GM10248 (cell line): Measurements from ENCODE around the gene KRTAP5-3.

ENCODE experiments used
- CTCF ChIA-PET: fragments of 300-600 bp; sonication (Branson Sonifier 250); formaldehyde crosslinking; extraction: SDS; loops from one replicate; lab custom pipeline; 2021; ENCODE audit warnings: antibody characterized with exemption; lab: Yijun Ruan, JAX
- POLR2A ChIA-PET: fragments of 350-650 bp; sonication (Branson Sonifier 250); formaldehyde crosslinking; extraction: SDS; loops from one replicate; lab custom pipeline; 2020; ENCODE audit warnings: antibody characterized with exemption; lab: Yijun Ruan, JAX
- DNase-seq: peaks from one replicate; pipeline ENCODE4 v3.0.0; 2012; ENCODE audit errors: extremely low spot score
- TF ChIP-seq, protein P1 (sequence below): IDR thresholded peaks from 2 replicates; pipeline ENCODE4 v1.5.1; 2012; ENCODE audit warnings: mild to moderate bottlenecking, low read depth; ENCODE audit errors: extremely low read depth, missing control alignments, control extremely low read depth

The KRTAP5-3 gene

DNA sequence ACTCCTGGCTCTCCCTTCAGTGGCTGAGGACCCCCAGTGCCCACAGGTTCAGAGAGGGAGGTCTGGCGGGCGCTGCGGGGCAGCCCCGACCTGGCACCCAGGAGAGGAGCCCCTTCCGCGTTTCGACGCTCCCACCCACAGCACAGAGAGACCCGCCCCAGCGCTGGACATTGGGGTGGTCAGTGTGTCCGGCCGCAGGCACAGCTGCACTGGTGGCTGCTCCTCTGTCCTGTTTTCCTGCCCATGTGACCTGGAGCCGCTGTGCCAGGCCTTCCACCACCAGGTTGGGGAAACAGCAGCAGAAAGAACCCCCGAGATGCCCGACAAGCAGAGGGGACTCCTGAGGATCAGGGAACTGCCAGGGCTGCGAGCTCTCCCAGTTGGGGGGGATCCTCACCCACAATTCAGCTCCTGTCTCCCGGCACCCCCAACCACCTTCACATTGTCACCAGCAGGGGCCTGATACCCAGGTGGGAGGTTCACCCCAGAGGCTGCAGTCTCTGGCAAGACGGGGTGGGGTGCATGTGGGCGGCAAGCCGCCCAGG, 35.0 kb upstream of the KRTAP5-3 start:
- TF ChIP-seq, protein P1, sequence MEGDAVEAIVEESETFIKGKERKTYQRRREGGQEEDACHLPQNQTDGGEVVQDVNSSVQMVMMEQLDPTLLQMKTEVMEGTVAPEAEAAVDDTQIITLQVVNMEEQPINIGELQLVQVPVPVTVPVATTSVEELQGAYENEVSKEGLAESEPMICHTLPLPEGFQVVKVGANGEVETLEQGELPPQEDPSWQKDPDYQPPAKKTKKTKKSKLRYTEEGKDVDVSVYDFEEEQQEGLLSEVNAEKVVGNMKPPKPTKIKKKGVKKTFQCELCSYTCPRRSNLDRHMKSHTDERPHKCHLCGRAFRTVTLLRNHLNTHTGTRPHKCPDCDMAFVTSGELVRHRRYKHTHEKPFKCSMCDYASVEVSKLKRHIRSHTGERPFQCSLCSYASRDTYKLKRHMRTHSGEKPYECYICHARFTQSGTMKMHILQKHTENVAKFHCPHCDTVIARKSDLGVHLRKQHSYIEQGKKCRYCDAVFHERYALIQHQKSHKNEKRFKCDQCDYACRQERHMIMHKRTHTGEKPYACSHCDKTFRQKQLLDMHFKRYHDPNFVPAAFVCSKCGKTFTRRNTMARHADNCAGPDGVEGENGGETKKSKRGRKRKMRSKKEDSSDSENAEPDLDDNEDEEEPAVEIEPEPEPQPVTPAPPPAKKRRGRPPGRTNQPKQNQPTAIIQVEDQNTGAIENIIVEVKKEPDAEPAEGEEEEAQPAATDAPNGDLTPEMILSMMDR, result no peak
- POLR2A ChIA-PET, result no interaction called here
- CTCF ChIA-PET, result interaction anchor here (0.6 to 8.4 kb wide), 3 partner anchors 9 to 358 kb away, joined by 3 to 62 read pairs (median 3); no protein-coding TSS in a partner anchor
- DNase-seq, result no peak

DNA sequence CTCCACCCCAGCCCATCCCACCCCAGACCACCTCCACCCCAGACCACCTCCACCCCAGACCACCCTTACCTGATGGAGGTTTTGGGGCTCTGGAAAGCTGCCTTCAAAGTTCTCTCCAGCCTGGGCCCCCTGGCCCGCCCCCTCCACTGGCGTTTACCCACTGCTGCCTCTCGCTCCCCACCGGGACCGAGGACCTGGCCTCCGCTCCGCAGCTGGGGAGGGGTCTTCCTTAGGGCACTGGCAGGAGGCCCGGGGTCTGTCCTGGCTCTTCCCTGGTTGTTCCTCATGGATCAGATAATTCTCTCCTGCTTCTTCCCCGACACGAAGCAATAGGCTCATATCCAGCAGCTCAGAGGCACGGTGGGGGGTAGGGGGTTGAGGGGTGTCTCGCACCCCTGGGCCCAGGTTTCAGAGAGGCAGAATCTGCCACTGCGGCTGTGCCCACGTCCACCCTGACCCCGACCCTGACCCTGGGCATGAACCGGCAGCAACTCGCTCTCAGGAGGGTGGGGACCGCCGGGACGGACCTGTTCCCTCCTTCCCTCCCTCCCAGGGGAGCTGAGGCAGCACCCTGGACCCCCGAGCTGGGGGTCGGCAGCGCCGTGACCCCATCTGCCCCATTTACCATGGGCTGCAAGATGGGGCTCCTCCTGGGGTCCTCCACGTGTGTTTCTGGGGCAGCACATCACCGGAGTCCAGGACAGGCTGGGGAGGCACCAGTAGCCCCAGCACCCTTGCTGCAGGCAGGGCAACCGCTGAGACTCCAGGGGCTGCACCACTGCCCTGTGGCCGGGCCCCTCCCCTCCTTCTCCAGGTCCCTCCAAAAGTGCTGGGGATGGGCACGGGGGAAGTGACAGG, 34.3 kb upstream of the KRTAP5-3 start:
- ChIA-PET CTCF (interaction anchor here (1.2 to 8.4 kb wide), 2 partner anchors 9 to 359 kb away, joined by 3 to 62 read pairs; no protein-coding TSS in a partner anchor), POLR2A (no interaction called here)
- DNase-seq, result no peak
- TF ChIP-seq, protein P1, result no peak

DNA sequence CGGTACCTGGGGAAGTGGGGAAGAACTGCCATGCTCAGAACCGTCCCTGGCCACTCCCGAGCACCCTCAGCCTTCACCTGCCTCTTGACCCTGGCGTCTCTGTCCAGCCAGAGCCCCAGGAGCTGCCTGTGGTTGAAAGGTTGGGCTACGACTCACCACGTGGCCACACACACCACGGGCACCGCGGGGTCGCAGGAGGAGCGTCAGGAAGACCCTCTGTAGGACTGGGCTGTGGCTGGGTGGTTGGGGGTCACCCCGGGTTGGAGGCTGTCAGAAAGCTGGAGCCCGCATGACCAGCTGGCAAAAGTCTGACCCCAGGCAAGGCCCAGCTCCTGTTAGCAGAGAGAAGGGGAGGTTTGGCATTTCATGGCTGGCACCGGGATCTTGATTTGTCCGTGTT, 32.8 kb upstream of the KRTAP5-3 start:
- TF ChIP-seq, protein P1, result no peak
- no peak for DNase-seq
- POLR2A ChIA-PET, result no interaction called here
- CTCF ChIA-PET, result interaction anchor here (0.8 to 8.4 kb wide), 5 partner anchors 10 to 193 kb away, joined by 3 to 62 read pairs (median 5); partner anchors contain the start of genes KRTAP5-5 and SYT8

DNA sequence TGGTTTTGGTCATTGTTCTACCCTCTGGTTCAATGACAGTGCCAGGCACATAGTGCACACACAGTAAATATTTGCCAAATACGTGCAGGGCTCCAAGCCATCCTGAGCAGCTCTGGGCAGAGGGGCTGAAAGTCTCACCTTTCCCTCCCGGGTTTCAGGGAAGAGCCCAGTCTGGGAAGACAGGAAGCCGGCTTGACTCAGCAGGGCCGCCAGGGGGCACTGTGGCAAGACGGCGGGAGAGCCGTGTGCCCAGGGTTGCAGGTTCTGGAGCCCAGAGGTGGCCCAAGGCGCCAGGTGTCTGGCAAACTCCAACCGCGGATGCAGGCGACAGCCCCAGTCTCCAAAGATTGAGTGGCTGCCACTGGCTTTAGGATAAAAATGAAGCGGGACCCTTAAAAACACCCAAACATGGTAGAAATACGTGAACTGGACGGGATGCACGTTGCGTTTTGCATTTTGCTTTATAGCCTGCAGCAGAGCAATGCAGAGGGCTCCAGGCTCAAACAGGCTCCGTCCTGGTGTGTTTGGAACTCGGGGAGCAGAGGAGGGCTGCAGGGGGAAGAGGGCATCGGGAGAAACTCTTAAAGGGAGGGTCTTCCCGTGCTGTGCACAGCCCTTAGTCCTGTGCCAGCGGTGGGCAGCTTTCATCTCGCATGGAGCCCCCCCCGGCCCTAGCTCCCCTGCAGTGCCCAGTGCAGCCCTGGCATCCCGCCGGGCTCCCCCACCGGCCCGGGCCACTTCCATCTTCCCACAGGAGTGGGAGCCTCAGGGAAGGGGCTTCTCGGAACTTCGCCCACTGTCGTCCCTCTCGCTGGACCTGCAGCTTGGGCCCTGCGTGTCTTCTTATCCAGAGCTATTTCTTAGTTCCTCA, 32.0 kb upstream of the KRTAP5-3 start:
- CTCF ChIA-PET, result interaction anchor here (0.8 to 8.4 kb wide), 12 partner anchors 8 to 396 kb away, joined by 3 to 62 read pairs (median 4); partner anchors contain the start of genes KRTAP5-5 and SYT8
- peak; percentile 67 for DNase-seq

DNA sequence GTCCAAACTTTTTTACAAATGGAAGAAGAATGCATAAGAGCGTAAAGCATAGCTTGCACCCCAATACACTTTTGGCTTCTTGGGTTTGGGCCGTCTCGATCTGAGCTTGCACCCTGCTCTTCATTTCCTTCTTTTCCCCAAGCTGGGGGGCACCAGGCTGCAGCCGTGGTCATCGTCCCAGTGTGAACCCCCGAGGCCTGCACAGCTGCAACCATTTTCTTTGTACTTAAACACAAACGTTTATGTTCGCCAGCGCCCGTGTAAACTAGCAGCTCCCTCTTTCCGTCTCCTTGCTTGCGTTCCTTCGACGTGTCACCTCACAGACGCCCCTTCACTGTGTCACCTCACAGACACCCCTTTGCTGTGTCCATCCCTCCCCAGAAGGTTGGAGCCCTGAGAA, 31.4 kb upstream of the KRTAP5-3 start:
- CTCF ChIA-PET, result interaction anchor here (0.5 to 8.4 kb wide), 13 partner anchors 8 to 397 kb away, joined by 3 to 62 read pairs (median 4); partner anchors contain the start of gene KRTAP5-2
- TF ChIP-seq, protein P1, result no peak
- no peak for DNase-seq
- POLR2A ChIA-PET, result no interaction called here

More for the DNA sequence above, 32.0 kb upstream of the KRTAP5-3 start:
- POLR2A ChIA-PET, result no interaction called here
- TF ChIP-seq, protein P1, result peak; percentile 68
